Sigmoid colon (tissue), 7 donors: ENCODE data around the gene PODXL. TPM values are rescaled to one million over a fixed set of nuclear protein-coding genes. Genes with fewer than 3 reads are reported as not detected.

Source experiments
- DNase-seq: peaks from one replicate; pipeline ENCODE4 v3.0.0-alpha.2; 2019
- H3K27ac ChIP-seq, 4 donors: fragments of 200-600 bp; sonication (generic); one replicate each; pipeline ENCODE4 v1.5.1; 2016 to 2019; ENCODE audit warnings: mild to moderate bottlenecking in 1 of 4
- H3K27me3 ChIP-seq, 3 donors: fragments of 200-600 bp; sonication (generic); one replicate each; pipeline ENCODE4 v1.5.1; 2019; ENCODE audit warnings: mild to moderate bottlenecking in 1 of 3
- H3K36me3 ChIP-seq, 4 donors: fragments of 200-600 bp; sonication (generic); one replicate each; pipeline ENCODE4 v1.5.1; 2016 to 2019
- H3K4me1 ChIP-seq, 4 donors: fragments of 200-600 bp; sonication (generic); one replicate each; pipeline ENCODE4 v1.5.1; 2017 to 2019
- H3K4me3 ChIP-seq, 4 donors: fragments of 200-600 bp; sonication (generic); one replicate each; pipeline ENCODE4 v1.5.1; 2017 to 2019; ENCODE audit warnings: mild to moderate bottlenecking in 2 of 4, moderate library complexity in 1 of 4
- H3K9me3 ChIP-seq, 4 donors: fragments of 200-600 bp in 3 of 4; sonication (generic) in 3 of 4; one replicate each; pipeline versions ENCODE4 v1.5.1 to v1.6.1; 2013 to 2019
- CTCF ChIP-seq, 4 experiments: fragments of 450-650 bp in 3 of 4; fragments of 200-600 bp in 1 of 4; IDR thresholded peaks; one replicate each; pipeline ENCODE4 v1.5.1; 2016 to 2019; ENCODE audit warnings: antibody characterized with exemption in 4 of 4, mild to moderate bottlenecking in 3 of 4, moderate library complexity in 2 of 4
- EP300 ChIP-seq, 4 donors: sonication (generic); formaldehyde crosslinking; IDR thresholded peaks; one replicate each; pipeline ENCODE4 v1.6.1; 2017; ENCODE audit warnings: antibody characterized with exemption in 4 of 4
- POLR2A ChIP-seq, 2 donors: fragments of 450-650 bp; IDR thresholded peaks; one replicate each; pipeline ENCODE4 v1.6.1; 2016; ENCODE audit warnings: antibody characterized with exemption in 2 of 2, mild to moderate bottlenecking in 2 of 2, moderate library complexity in 2 of 2
- POLR2AphosphoS5 ChIP-seq, 4 donors: sonication (generic); formaldehyde crosslinking; IDR thresholded peaks; one replicate each; pipeline ENCODE4 v1.6.1; 2017; ENCODE audit warnings: antibody characterized with exemption in 4 of 4
- WGBS, 2 donors: extraction: QIAGEN DNeasy Blood & Tissue Kit; methylation state at CpG; one replicate each; pipeline ENCODE4 v1.1.7; 2013; 5-methylcytosine and 5-hydroxymethylcytosine counted together
- intact Hi-C: fragments of 100-400 bp; cut with DNase I; formaldehyde crosslinking; loops from one replicate; pipeline ENCODE4 v1.15.1; 2023
- polyA plus RNA-seq, 3 donors: library from polyadenylated mRNA; stranded (reverse); fragments of 200-250 nt; gene quantifications; one replicate each; pipeline ENCODE4 v1.2.3, GENCODE V29; 2013
- total RNA-seq, 4 donors: library from RNA; depleted of rRNA; stranded (reverse); fragments of >200 nt; gene quantifications; one replicate each; pipeline ENCODE4 v1.1.0, GENCODE V29; 2016
- donor health status: healthy with polysubstance abuse.
- donor health status: Bipolar disorder and iron deficiency.
- donor health status: healthy.

PODXL gene
- total and polyA plus RNA-seq, 7 donors = 1.2 to 23.2 (median 15.8) TPM

- intact Hi-C loops = no loop called here
- Histone ChIP-seq H3K4me1 (no peaks in the 10 kb centered on the region), H3K4me3 (no peak overlapping the region), H3K27ac (no peak overlapping the region), H3K27me3 (no peaks in the 10 kb centered on the region), H3K36me3 (peaks cover 0 to 7% (median 0%) of the 10 kb centered on the region in 4 donors), H3K9me3 (no peaks in the 10 kb centered on the region)
- TF ChIP-seq EP300 (IDR thresholded peaks at IDR 0.05) (no peak), POLR2AphosphoS5 (IDR thresholded peaks at IDR 0.05) (no peak), POLR2A (IDR thresholded peaks at IDR 0.05) (no peak), CTCF (IDR thresholded peaks at IDR 0.05) (no peak)
- 95 to 96% methylated on average over 2 of the region's 2 CpGs for WGBS, 2 donors
- no peak for DNase-seq
Observed at GRCh38 chr7:131455001-131455400, 101.4 kb downstream of the PODXL start.

GRCh38 chr7:131454498-131454897, 101.9 kb downstream of the PODXL start:
- H3K4me1 ChIP-seq = no peaks in the 10 kb centered on the region
- no peak for DNase-seq
- WGBS, 2 donors = 98 to 99% methylated on average over 1 of the region's 1 CpG
- no peaks in the 10 kb centered on the region for H3K9me3 ChIP-seq
- no peaks in the 10 kb centered on the region for H3K27me3 ChIP-seq
- no peak for TF ChIP-seq POLR2AphosphoS5 (IDR thresholded peaks at IDR 0.05)
- TF ChIP-seq EP300 (IDR thresholded peaks at IDR 0.05) = no peak
- no peak for TF ChIP-seq CTCF (IDR thresholded peaks at IDR 0.05)
- no peak for TF ChIP-seq POLR2A (IDR thresholded peaks at IDR 0.05)
- no peak overlapping the region for H3K4me3 ChIP-seq
- H3K27ac ChIP-seq = no peak overlapping the region
- intact Hi-C loops = no loop called here
- peaks cover 0 to 7% (median 0%) of the 10 kb centered on the region in 4 donors for H3K36me3 ChIP-seq

Other genes starting within 250 kb of the PODXL start
- 10 to 100 TPM; 48.2 to 68.1 (median 61.0) TPM for gene MKLN1, start 228.8 kb downstream of the PODXL start, total RNA-seq
- gene MKLN1, start 228.8 kb downstream of the PODXL start, polyA plus RNA-seq = 10 to 100 TPM in 1 of 3 donors, 1 to 10 TPM in 2; 6.6 to 11.8 (median 9.9) TPM